Stomach (tissue), 9 donors: ENCODE results near the gene SF3A1. TPM values are rescaled to one million over a fixed set of nuclear protein-coding genes. Genes with fewer than 3 reads are reported as not detected.
"Not testable (repeated sequence)": the region's sequence is repeated elsewhere in the genome, so short reads cannot be mapped to it uniquely, and the experiment has no call there.

Experiments
- DNase-seq, 2 donors: peaks; one replicate each; pipeline versions ENCODE4 v3.0.0 to v3.0.0-alpha.2; 2013 to 2019
- H3K27ac ChIP-seq, 5 donors: fragments of 200-600 bp in 4 of 5; sonication (generic) in 4 of 5; one replicate each; pipeline ENCODE4 v1.5.1; 2013 to 2019; ENCODE audit warnings: mild to moderate bottlenecking in 1 of 5, moderate library complexity in 1 of 5
- H3K27me3 ChIP-seq, 3 donors: fragments of 200-600 bp; sonication (generic); one replicate each; pipeline ENCODE4 v1.5.1; 2017 to 2019; ENCODE audit warnings: mixed run types in 1 of 3
- H3K36me3 ChIP-seq, 4 donors: fragments of 200-600 bp; sonication (generic); 1 replicate in 3 of 4; 2 replicates in 1 of 4; pipeline ENCODE4 v1.5.1; 2016 to 2019
- H3K4me1 ChIP-seq, 4 donors: fragments of 200-600 bp; sonication (generic); one replicate each; pipeline ENCODE4 v1.5.1; 2016 to 2019
- H3K4me3 ChIP-seq, 4 donors: fragments of 200-600 bp; sonication (generic) in 3 of 4; one replicate each; pipeline ENCODE4 v1.5.1; 2016 to 2019; ENCODE audit warnings: mild to moderate bottlenecking in 1 of 4
- H3K9me3 ChIP-seq, 4 donors: fragments of 200-600 bp; sonication (generic); one replicate each; pipeline ENCODE4 v1.5.1; 2016 to 2019
- CTCF ChIP-seq, 7 experiments: fragments of 450-650 bp in 4 of 7; fragments of 200-600 bp in 3 of 7; sonication (generic) in 3 of 7; IDR thresholded peaks; one replicate each; pipeline ENCODE4 v1.5.1; 2016 to 2019; ENCODE audit warnings: antibody characterized with exemption in 7 of 7, control low read depth in 2 of 7, mild to moderate bottlenecking in 1 of 7
- EP300 ChIP-seq: sonication (generic); formaldehyde crosslinking; IDR thresholded peaks from one replicate; pipeline ENCODE4 v1.6.1; 2017; ENCODE audit warnings: antibody characterized with exemption
- POLR2A ChIP-seq, 4 donors: fragments of 450-650 bp; IDR thresholded peaks; one replicate each; pipeline ENCODE4 v1.6.1; 2016; ENCODE audit warnings: antibody characterized with exemption in 4 of 4, control low read depth in 2 of 4, mild to moderate bottlenecking in 1 of 4, moderate library complexity in 1 of 4
- POLR2AphosphoS5 ChIP-seq, 3 donors: sonication (generic); formaldehyde crosslinking; IDR thresholded peaks; one replicate each; pipeline ENCODE4 v1.6.1; 2016; ENCODE audit warnings: antibody characterized with exemption in 3 of 3
- WGBS, 5 donors: extraction: QIAGEN DNeasy Blood & Tissue Kit in 3 of 5; methylation state at CpG; one replicate each; pipeline versions ENCODE4 v1.1.5 to v1.1.7; 2013 to 2018; 5-methylcytosine and 5-hydroxymethylcytosine counted together
- intact Hi-C: fragments of 100-400 bp; cut with DNase I; formaldehyde crosslinking; loops from one replicate; pipeline ENCODE4 v1.15.1; 2023; ENCODE audit warnings: low total_unique reads
- polyA plus RNA-seq, 3 donors: library from polyadenylated mRNA; stranded (reverse); fragments of 200-250 nt; gene quantifications; one replicate each; pipeline ENCODE4 v1.2.3, GENCODE V29; 2013
- total RNA-seq, 5 donors: library from RNA; depleted of rRNA; stranded (reverse); fragments of >200 nt; gene quantifications; one replicate each; pipeline versions ENCODE4 v1.1.0 to v1.2.3, GENCODE V29; 2014 to 2016
- donor health status: healthy with polysubstance abuse.
- donor health status: Bipolar disorder and iron deficiency.
- donor health status: healthy.

SF3A1 gene
- total and polyA plus RNA-seq, 8 donors = 13.6 to 316 (median 30.6) TPM

DNA sequence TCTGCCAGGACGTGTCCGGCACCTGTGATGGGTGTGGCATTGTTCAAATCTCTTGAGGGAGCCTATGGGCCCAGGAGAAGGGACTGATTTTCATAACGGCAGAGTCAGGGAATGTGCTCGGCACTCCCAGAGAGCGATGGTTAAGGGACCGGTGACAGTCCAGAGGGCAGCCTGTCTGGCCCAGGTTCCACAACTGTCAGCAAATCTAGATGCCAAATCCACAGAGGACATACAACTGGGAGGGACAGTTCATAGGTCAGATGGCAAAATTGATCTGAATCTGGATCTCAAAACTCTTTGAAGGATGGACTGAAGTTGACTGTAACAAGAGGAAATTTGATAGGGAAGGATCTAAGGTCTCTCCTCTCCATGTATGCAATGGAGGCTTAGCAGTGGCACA is 47.6 kb upstream of the SF3A1 start:
- intact Hi-C loops = no loop called here
- 69 to 85% (median 71%) methylated on average over 6 of the region's 6 CpGs for WGBS, 5 donors
- Histone ChIP-seq H3K27me3 (no peaks in the 10 kb centered on the region), H3K9me3 (no peaks in the 10 kb centered on the region), H3K4me1 (peaks cover 0 to 8% (median 0%) of the 10 kb centered on the region in 4 donors), H3K27ac (no peak overlapping the region), H3K36me3 (peaks cover 4 to 47% (median 37%) of the 10 kb centered on the region in 4 donors), H3K4me3 (no peak overlapping the region)
- TF ChIP-seq CTCF (IDR thresholded peaks at IDR 0.05) = no peak
- no peak for TF ChIP-seq POLR2AphosphoS5 (IDR thresholded peaks at IDR 0.05)
- TF ChIP-seq POLR2A (IDR thresholded peaks at IDR 0.05) = no peak
- TF ChIP-seq EP300 = no peak
- DNase-seq = no peak

GRCh38 chr22:30402766-30403104 is 46.0 kb upstream of the SF3A1 start:
- H3K9me3 ChIP-seq, H3K4me3 ChIP-seq, intact Hi-C loops, DNase-seq, H3K27me3 ChIP-seq, H3K27ac ChIP-seq: not testable (repeated sequence)
- Histone ChIP-seq H3K4me1 (peaks cover 10 to 23% (median 14%) of the 10 kb centered on the region in 4 donors), H3K36me3 (peaks cover 0 to 31% (median 22%) of the 10 kb centered on the region in 4 donors)
- WGBS, 5 donors = 92 to 97% (median 96%) methylated on average over 5 of the region's 5 CpGs

- peaks cover 0 to 12% (median 7%) of the 10 kb centered on the region in 3 donors for H3K27me3 ChIP-seq
- peaks cover 0 to 26% (median 16%) of the 10 kb centered on the region in 4 donors for H3K36me3 ChIP-seq
- 61 to 70% (median 66%) methylated on average over 5 of the region's 5 CpGs for WGBS, 5 donors
- H3K4me1 ChIP-seq = peaks cover 14 to 29% (median 19%) of the 10 kb centered on the region in 4 donors
- intact Hi-C loops = no loop called here
- no peak overlapping the region for H3K4me3 ChIP-seq
- H3K27ac ChIP-seq = no peak overlapping the region
- H3K9me3 ChIP-seq = no peaks in the 10 kb centered on the region
- no peak for DNase-seq
- no peak for TF ChIP-seq CTCF (IDR thresholded peaks at IDR 0.05)
- no peak for TF ChIP-seq POLR2A (IDR thresholded peaks at IDR 0.05)
- TF ChIP-seq POLR2AphosphoS5 (IDR thresholded peaks at IDR 0.05) = no peak
- no peak for TF ChIP-seq EP300
Measured at GRCh38 chr22:30402028-30402765, 45.5 kb upstream of the SF3A1 start.

GRCh38 chr22:30401024-30401423 is 44.3 kb upstream of the SF3A1 start:
- Histone ChIP-seq H3K36me3 (peaks cover 0 to 14% (median 5%) of the 10 kb centered on the region in 4 donors), H3K27me3 (peaks cover 0 to 23% (median 9%) of the 10 kb centered on the region in 3 donors), H3K4me1 (peaks cover 25 to 40% (median 29%) of the 10 kb centered on the region in 4 donors)
- H3K4me3 ChIP-seq, intact Hi-C loops, H3K9me3 ChIP-seq, H3K27ac ChIP-seq, DNase-seq: not testable (repeated sequence)
- WGBS, 5 donors = 94 to 98% (median 96%) methylated on average over 3 of the region's 3 CpGs

DNA sequence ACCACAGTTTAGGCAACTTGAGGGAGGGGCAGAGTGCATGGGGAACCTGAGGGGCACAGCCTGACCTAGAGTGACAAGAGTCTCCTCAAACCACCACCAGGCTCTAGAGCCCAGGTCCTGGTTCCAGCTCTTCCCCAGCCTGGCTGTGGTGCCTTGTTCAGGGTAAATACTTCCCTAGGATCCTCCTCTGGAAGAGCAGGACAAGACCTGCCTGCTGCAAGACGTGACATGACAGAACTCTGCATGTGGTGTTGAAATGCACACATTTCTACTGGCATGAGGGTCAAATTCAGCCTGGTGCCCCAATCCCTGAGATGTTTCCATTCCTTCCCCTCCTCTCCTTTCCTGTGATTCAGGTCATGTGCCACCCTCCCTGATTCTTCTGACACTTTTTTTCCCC is 43.5 kb upstream of the SF3A1 start:
- TF ChIP-seq EP300 (no peak), POLR2A (IDR thresholded peaks at IDR 0.05) (no peak), CTCF (IDR thresholded peaks at IDR 0.05) (no peak), POLR2AphosphoS5 (IDR thresholded peaks at IDR 0.05) (no peak)
- Histone ChIP-seq H3K9me3 (no peaks in the 10 kb centered on the region), H3K27ac (no peak overlapping the region), H3K36me3 (peaks cover 0 to 13% (median under 1%) of the 10 kb centered on the region in 4 donors), H3K4me3 (no peak overlapping the region), H3K4me1 (peaks cover 25 to 40% (median 29%) of the 10 kb centered on the region in 4 donors), H3K27me3 (peaks cover 0 to 29% (median 9%) of the 10 kb centered on the region in 3 donors)
- intact Hi-C loops = no loop called here
- no peak for DNase-seq
- 65 to 93% (median 86%) methylated on average over 1 of the region's 1 CpG for WGBS, 5 donors
